Measurements from ENCODE around the gene CEP57L1.

GRCh38 chr6:109079981-109080380, 15.3 kb upstream of the CEP57L1 start:
- TF ChIP-seq, protein P1, sequence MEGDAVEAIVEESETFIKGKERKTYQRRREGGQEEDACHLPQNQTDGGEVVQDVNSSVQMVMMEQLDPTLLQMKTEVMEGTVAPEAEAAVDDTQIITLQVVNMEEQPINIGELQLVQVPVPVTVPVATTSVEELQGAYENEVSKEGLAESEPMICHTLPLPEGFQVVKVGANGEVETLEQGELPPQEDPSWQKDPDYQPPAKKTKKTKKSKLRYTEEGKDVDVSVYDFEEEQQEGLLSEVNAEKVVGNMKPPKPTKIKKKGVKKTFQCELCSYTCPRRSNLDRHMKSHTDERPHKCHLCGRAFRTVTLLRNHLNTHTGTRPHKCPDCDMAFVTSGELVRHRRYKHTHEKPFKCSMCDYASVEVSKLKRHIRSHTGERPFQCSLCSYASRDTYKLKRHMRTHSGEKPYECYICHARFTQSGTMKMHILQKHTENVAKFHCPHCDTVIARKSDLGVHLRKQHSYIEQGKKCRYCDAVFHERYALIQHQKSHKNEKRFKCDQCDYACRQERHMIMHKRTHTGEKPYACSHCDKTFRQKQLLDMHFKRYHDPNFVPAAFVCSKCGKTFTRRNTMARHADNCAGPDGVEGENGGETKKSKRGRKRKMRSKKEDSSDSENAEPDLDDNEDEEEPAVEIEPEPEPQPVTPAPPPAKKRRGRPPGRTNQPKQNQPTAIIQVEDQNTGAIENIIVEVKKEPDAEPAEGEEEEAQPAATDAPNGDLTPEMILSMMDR (IDR thresholded peaks at IDR 0.05 in 8 of 11, conservative IDR thresholded peaks at IDR 0.05 in 3 of 11) = no peak
- no peak for TF ChIP-seq POLR2A (IDR thresholded peaks at IDR 0.05)
- no peak for TF ChIP-seq POLR2AphosphoS5 (IDR thresholded peaks at IDR 0.05)
